GM18499 (cell line): ENCODE results near the gene PDE4D.
A peak's percentile ranks its signal among the peaks of the same experiment; 100 is the strongest.
"Not testable (repeated sequence)": the region's sequence is repeated elsewhere in the genome, so short reads cannot be mapped to it uniquely, and the experiment has no call there.

Experiments used
- ATAC-seq: cut with Tn5 transposase; IDR thresholded peaks from one replicate; pipeline ENCODE4 v1.9.1; 2021; ENCODE audit warnings: moderate number of reproducible peaks; ENCODE audit not compliant: insufficient read depth, unreplicated experiment

Gene PDE4D

DNA sequence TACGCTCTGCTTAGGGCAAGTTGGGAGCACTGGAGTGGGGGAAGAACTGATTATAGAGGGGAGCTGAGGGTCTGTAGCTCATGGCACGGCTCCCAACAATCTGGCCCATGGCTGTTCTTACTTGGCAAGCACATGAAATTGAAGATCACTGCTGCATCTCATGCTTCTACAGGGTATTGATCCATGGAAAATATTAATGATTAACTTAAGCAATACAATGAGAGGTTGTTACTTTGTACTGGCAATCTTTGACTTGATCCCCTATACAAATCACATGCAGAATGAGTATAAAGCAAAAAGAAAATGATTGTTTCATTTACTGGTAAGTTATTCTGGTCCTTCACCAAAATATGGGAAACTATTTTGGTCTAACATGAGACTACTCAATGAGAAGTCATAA is 481.1 kb downstream of the PDE4D start:
- ATAC-seq, result no peak

DNA sequence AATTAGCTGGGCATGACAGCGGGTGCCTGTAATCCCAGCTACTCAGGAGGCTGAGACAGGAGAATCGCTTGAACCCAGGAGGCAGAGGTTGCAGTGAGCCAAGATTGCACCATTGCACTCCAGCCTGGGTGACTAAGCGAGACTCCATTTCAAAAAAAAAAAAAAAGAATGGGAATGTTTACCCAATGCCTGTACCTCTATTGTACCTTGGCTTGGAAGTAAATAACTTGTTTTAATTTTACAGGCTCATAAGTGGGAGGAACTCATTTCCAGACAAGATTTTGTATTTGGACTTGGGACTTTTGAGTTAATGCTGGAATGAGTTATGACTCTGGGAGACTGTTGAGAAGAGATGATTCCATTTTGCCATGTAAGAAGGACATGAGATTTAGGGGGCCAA is 484.5 kb downstream of the PDE4D start:
- not testable (repeated sequence) for ATAC-seq

DNA sequence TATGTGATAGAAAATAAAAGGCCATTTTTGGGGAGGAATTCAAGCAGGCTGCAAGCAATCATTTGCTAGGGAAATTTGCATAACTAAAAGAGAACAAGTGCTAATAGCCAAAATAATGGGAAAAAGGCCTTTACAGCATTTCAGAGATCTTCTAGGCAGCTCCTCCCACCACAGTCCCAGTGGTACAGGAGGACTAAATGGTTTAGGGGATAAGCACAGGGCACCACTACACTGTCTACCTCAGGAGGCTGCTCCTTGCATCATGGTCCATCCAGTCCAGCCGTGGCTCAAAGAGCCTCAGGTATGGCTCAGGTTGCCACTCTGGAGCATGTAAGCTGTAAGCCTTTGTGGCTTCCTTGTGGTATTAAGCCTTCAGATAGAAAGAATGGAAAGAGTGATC is 485.6 kb downstream of the PDE4D start:
- ATAC-seq, result no peak

DNA sequence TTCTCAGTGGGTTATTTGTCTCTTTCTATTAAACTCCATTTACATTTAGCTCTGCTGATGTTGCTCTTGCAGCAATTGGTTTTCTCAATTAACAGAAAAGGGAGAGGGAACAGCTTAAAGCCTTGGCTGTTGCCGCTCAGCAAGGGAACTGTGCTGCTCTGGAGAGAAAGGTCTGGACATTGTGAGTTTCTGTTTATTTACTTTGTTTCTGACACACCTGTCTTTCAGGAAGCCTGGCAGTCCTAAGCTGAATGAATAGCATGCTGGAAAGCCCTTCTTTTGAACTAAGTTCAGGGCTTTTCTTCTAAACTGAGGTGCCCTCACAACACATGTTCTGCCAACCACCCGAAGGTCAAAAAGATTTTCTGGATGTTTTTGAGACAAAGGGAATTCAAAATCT is 491.9 kb downstream of the PDE4D start:
- ATAC-seq, result no peak

DNA sequence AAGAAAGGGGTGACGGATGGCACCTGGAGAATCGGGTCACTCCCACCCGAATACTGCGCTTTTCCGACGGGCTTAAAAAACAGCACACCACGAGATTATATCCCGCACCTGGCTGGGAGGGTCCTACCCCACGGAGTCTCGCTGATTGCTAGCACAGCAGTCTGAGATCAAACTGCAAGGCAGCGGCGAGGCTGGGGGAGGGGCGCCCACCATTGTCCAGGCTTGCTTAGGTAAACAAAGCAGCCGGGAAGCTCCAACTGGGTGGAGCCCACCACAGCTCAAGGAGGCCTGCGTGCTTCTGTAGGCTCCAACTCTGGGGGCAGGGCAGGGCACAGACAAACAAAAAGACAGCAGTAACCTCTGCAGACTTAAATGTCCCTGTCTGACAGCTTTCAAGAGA is 498.6 kb downstream of the PDE4D start:
- ATAC-seq, result not testable (repeated sequence)

DNA sequence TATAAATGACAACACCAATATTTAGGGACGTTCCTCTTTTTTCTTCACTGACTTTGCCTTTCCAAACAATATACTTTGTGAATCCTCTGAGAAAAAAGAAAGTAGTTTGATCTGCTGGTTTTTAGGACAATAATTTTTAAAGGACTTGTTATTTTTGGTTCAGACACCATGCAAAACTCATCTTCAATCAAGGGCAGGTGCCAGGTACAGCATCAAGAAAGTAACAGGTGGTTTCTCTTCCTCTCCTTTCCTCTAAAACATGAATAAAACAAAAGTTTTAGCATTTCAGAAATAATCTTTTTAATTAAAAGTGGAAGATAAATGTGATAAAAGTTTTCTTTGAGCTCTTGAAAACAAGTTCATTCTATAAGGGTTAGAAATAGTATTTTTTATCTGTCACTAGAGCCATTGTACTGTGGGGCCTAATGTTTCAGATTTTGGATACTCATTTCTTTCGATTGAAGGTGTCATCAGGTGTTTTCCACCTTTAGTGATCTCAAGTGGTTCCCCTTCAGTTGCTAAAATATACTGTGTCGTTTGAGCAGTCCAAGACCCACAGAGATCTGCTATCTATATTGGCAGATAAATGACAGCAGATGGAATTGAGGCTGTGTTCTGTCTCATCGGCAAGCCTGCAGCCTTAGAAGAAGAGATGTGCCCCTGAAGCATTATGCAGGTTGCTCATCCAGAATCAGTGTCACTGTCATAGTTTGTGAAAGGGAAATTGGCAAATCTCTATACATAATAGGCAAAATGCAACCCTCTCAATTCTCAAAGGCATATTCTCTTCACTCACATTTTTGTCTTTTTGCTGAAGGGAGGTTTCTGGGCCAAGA is 499.7 kb downstream of the PDE4D start:
- no peak for ATAC-seq

DNA sequence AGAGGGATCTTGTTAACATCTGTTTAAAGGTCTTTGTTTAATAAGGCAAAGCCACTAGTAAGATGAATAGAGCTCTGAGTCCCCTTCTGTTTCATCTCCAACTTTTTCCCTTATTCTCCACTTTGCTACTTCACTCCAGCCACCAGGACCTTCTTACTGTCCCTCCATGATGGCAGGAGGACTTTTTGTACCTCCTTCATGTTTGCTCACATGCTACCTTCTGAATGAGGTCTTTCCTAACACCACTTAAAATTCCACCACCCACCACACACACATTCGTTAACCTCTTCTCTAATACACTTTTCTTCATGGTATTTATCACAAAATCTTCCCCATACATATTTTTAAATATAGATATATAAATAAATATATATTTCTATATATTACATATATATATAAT is 501.9 kb downstream of the PDE4D start:
- ATAC-seq, result no peak

DNA sequence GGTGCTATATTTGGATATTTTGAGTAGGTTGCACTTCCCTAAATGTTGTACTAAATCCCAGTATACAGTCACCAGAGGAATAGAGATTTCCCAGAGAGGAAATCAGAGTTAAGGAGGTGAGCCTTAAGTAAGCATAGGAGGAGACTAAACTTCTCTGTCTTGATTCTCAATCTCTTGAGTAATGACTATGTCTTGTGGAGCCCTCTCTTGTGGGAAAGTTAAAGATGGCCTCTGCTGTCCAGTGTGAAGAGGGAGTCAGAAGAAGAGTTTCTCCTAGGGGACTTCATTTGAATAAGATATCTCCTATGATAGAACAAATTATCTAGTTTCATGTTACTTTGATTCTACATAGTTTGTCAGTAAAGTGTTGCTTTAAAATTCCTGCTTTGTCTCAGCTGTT is 502.5 kb downstream of the PDE4D start:
- ATAC-seq, result no peak

DNA sequence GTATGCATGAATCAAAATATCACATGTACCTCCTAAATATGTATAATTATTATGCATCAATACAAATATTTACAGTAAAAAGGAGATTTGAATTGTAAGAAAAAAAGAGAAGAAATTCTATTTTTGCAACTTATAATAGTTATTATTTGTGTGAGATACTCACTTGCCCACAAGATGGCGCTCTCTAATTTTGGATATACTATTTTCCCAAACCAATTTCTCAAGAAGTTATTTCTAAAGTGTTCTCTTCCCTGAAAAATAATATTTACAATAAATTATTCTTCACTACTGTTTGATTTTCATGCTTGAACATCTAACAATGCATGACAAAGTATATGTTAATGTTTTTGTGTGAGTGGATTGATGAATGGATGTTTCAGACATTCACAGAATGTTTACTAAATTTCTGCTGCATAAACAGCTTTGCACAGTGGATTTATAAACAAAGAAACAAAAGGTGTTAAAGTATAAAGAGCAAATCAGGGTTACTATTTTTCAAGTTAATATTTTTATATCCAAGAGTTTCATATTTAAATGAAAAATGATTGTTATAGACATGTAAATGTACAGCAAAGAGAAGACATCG is 503.4 kb downstream of the PDE4D start:
- no peak for ATAC-seq

DNA sequence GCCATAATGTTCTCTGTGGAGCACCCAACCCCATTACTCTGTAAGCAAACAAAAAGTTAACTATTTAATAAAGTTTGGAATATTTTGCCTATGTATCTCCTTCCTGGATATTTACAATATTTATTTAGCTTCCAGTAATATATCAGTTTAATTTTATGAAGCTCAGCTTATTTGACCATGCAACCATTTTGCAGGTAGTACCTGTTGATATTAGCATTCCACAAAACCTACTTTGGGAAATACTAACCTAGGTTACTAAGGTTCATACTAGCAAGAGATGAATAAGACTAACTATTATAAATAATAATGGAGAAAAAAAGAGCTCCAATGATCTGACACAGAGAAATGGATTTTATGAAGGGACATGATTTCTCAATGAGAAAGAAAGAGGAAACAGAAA is 506.4 kb downstream of the PDE4D start:
- ATAC-seq, result no peak

DNA sequence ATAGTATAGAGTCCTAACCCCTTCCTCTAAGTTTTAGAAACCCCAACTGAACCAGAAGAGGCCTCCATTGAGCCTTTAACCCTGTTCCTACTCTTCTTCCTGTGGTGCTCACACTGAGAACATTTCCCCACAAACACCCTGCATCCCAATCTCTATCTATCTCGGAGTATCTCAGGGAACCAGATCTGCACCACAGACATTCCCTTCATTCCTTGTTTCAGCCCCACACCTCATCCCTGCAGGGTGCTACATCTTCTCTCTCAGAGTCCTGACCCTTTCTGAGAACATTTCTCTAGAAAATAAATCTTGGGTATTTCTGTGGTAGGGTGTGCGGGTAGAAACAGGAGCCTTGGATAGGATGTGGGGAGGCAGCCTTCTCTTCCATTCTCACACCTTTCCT is 507.8 kb downstream of the PDE4D start:
- no peak for ATAC-seq

DNA sequence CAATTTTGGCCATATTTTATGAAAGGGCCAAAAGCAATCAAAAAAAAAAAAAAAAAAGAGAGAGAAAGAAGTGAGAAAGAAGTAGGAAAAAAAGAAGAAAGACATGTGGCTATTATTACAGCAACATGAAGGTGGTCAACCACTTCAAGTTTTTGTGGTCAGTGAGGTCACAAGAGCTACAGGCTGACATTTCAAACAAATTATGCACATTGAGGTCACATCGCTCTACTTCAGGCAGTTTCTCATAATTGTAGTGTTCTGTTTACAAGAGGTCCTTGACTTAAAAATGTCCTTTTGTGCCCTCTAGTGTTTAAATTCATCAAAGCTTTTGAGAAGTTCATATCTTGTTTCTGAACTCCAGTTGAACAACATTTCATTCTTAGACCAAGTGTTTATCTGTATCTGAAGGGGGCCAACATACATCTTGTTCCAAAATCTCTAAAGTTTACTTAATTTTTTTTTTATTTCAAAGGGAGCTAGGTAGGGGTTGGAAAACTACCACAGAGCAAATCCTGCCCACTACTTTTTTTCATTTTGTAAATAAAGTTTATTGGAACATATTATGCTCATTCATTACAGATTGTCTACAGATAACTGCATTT is 513.1 kb downstream of the PDE4D start:
- ATAC-seq, result peak; percentile 99

DNA sequence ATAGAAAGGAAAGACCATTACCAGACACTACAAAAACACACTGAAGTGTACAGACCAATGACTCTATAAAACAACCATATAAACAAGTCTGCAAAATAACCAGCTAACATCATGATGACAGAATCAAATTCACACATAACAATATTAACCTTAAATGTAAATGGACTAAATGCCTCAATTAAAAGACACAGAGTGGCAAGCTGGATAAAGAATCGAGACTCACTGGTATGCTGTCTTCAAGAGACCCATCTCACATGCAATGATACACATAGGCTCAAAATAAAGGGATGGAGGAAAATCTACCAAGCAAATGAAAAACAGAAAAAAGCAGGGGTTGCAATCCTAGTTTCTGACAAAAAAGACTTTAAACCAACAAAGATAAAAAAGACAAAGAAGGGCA is 519.5 kb downstream of the PDE4D start:
- not testable (repeated sequence) for ATAC-seq

DNA sequence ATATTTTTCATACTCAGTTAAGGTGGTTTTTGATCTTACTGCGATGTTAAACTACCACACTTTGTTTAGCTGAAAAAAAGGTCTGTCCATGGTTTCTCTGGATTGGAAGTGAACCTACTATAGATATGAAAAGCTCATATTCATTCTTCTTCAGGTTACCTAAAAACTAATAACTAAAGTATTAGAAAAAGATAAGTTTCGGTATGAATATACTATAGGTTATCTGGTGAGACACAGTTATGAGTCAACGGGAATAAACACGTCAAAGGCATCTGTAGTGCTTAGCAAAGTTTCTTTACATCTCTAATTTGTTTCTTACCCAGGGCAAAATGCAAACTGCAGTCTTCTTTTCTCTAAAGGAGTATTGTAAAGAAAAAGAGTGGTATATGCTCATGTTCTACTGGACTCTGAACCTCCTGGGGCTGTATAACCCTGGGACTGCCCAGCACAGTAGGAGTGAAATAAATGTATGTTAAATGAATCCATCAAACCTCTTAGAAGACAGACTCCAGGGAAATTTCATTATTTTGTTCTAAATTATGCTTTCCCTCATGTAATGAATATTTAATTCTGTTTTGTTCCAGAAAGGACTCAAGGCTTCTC is 521.9 kb downstream of the PDE4D start:
- no peak for ATAC-seq

DNA sequence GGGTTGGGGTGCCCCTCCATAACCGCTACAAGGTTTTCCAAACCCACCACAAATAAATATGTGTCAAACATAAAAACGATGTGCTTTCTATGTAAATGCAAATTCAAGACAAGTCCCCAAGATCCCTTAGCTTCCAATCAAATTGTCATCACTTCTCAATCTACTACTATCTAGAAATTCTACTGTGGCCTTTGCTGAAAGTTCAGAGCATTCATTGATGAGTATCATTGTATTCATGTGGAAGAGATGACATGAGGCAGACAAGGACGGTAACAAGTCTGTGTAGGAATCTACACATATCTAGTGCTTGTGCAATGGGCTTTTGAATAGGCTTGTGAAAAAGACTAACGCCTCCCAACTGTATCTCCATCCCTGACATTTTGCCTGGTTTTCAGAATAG is 524.6 kb downstream of the PDE4D start:
- no peak for ATAC-seq

DNA sequence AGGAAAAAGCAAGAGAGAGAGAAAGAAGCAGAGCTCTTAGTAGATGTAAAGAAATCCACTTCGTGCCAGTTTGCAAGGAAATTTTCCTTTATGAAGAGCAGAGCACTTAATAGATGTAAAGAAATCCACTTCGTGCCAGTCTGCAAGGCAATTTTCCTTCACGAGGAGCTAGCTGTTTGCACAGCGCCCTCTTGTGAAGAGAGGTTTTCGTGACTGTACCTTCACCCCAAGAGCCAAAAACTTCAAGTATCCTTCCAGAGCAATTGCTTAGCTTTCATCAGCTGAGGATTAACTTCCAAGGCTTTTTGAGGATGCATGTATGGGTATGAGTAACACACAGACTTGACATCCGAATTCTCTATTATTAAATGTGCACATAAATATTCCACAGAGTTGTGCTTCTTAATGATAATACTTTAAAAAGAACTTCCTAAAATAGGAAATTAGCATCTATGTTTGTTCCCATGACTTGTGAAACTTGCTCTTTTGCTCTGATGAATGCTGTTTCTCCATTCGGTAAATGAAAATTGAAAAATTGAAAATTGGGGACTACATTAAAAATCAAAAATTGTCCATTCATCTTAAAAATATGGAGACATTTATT is 525.6 kb downstream of the PDE4D start:
- no peak for ATAC-seq

DNA sequence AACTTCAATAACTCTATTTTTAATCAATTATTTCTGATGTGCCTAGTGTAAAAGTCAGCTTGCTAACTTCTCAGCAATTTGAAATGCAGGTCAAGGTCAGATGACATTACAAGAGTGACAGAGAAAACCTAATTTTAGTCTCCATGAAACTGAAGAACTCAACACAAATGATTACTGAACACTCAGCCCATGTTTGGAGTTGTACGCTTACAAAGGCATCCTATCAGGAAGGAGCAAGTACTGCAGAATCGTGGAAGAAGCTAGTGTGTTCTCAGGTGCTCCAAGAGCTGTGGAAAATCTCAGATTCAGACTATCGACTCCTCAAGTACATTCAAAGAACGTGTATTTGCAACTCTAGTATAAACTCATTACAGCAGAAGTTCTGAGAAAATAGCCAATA is 526.7 kb downstream of the PDE4D start:
- ATAC-seq, result no peak

DNA sequence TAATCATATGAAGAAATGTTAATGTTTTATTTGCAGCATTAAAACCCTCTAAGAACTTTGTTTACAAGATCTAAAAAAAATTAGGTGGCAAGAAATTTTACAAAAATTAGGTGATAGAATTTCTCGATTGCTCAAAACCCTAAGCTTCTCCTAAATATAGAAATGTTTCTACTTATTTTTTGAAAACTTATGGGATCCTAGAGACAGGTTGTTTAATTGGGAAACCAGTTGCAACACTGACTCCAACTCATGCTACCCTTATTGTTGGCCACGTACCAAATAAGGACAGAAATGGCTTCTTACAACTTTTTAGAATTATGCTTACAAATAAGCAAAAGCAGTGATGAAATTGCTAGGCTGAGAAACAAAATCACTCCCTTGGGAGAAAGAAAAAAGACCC is 531.1 kb downstream of the PDE4D start:
- no peak for ATAC-seq

DNA sequence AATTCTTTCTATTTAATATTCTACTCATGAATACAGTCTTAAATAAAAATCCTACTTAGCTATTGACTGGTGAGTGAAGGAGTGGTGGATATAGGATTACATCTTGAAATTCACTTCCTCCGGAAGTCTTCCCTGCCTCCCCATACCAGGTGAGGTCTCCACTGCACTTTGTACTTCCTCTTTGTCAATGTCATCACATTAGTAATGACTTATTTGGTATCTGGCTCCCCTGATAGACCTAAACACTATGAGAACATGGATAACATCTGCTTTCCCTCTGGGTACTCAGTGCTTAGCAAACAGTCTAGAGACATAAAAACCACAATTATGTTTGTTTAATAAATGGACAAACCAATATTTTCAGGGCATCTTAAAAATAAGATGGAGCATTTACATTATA is 532.1 kb downstream of the PDE4D start:
- no peak for ATAC-seq

DNA sequence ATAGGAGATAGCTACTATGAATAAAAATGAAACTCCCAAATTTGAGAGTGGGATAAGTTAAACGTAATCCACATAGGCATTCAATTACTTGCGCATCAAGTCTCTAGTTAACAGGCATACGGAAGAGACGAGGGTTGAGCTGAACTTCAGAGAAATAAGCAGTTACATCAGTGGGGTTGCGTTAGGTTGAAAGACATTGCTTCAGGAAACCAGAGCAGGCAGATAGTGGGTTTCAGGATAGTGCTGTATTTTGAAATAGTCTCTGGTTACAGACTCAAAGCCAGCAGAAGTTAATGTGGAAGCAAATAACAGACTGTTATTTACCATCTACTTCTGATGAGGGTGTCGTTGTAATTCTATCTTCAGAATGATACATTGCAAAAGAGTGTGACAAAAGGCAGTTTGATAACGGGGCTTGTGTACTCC is 533.4 kb downstream of the PDE4D start:
- ATAC-seq, result no peak
